K562 (cell line): ENCODE results near the gene SGSM2. TPM values are rescaled to one million over a fixed set of nuclear protein-coding genes. Genes with fewer than 3 reads are reported as not detected.
A peak's percentile ranks its signal among the peaks of the same experiment; 100 is the strongest.

ENCODE experiments used
- ATF2 ChIP-seq: sonication (generic); formaldehyde crosslinking; IDR thresholded peaks from 2 replicates; pipeline ENCODE4 v1.8.1; 2022; ENCODE audit warnings: missing genetic modification reagents
- BRD9 ChIP-seq: fragments of 450-650 bp; IDR thresholded peaks from 2 replicates; pipeline ENCODE4 v1.6.1; 2018; ENCODE audit warnings: low read depth; ENCODE audit not compliant: partially characterized antibody
- CREB3 ChIP-seq: fragments of 450-650 bp; conservative IDR thresholded peaks from 2 replicates; pipeline ENCODE4 v1.6.1; 2016; ENCODE audit warnings: missing genetic modification characterization, low read depth, mild to moderate bottlenecking, missing compliant biosample characterization, moderate library complexity
- DPF2 ChIP-seq: fragments of 450-650 bp; IDR thresholded peaks from 2 replicates; pipeline ENCODE4 v1.6.1; 2016
- EP300 ChIP-seq: IDR thresholded peaks from 2 replicates; pipeline ENCODE4 v1.6.1; 2012; ENCODE audit warnings: low read length, improper control_type of control experiment
- GTF2E2 ChIP-seq: fragments of 200-800 bp; sonication (Bioruptor generic); IDR thresholded peaks from 2 replicates; pipeline ENCODE4 v1.6.1; 2016; ENCODE audit warnings: missing genetic modification characterization, missing compliant biosample characterization
- MAX ChIP-seq: sonication (generic); formaldehyde crosslinking; IDR thresholded peaks from 2 replicates; pipeline ENCODE4 v1.9.0; 2022; ENCODE audit warnings: mild to moderate bottlenecking, missing genetic modification reagents
- NR1H2 ChIP-seq: sonication (generic); formaldehyde crosslinking; IDR thresholded peaks from 2 replicates; pipeline ENCODE4 v1.4.0; 2020; ENCODE audit warnings: mild to moderate bottlenecking, missing genetic modification reagents
- RCOR1 ChIP-seq, 2 experiments: IDR thresholded peaks; 2 replicates each; pipeline ENCODE4 v1.6.1; 2012; ENCODE audit warnings: low read depth in 2 of 2, low read length in 2 of 2, borderline replicate concordance in 1 of 2, improper control_type of control experiment in 1 of 2
- SLC30A9 ChIP-seq: fragments of 250-450 bp; sonication (Bioruptor Pico); IDR thresholded peaks from 2 replicates; pipeline ENCODE4 v1.8.0; 2022; ENCODE audit warnings: mild to moderate bottlenecking, moderate library complexity
- SMAD4 ChIP-seq: fragments of 250-450 bp; sonication (Bioruptor Pico); conservative IDR thresholded peaks from 2 replicates; pipeline ENCODE4 v1.8.0; 2021; ENCODE audit warnings: inconsistent platforms, mild to moderate bottlenecking, moderate library complexity
- TCF7L2 ChIP-seq: fragments of 150-350 bp; IDR thresholded peaks from 2 replicates; pipeline ENCODE4 v1.6.1; 2016; ENCODE audit warnings: low read depth, mild to moderate bottlenecking, low read length, moderate library complexity
- TCFL5 ChIP-seq: fragments of 250-450 bp; sonication (Bioruptor Pico); conservative IDR thresholded peaks from 2 replicates; pipeline ENCODE4 v1.6.1; 2021; ENCODE audit warnings: mild to moderate bottlenecking, moderate library complexity, matching md5 sums
- YY1 ChIP-seq, 3 experiments: IDR thresholded peaks; 2 replicates each; pipeline ENCODE4 v1.6.1; 2011; ENCODE audit warnings: low read length in 2 of 3, mild to moderate bottlenecking in 2 of 3, moderate library complexity in 2 of 3, borderline replicate concordance in 1 of 3, control low read depth in 1 of 3, low read depth in 1 of 3; ENCODE audit not compliant: insufficient read depth in 3 of 3, insufficient replicate concordance in 2 of 3, control insufficient read depth in 1 of 3, insufficient read length in 1 of 3; ENCODE audit errors: extremely low read depth in 1 of 3
- ZFPM2 ChIP-seq: fragments of 250-450 bp; sonication (Bioruptor Pico); IDR thresholded peaks from 2 replicates; pipeline ENCODE4 v1.5.1; 2022; ENCODE audit warnings: mild to moderate bottlenecking
- ZNF280B ChIP-seq: fragments of 250-450 bp; sonication (Bioruptor Pico); IDR thresholded peaks from 2 replicates; pipeline ENCODE4 v1.5.1; 2021; ENCODE audit warnings: mild to moderate bottlenecking
- ZNF592 ChIP-seq: fragments of 450-650 bp; IDR thresholded peaks from 2 replicates; pipeline ENCODE4 v1.6.1; 2017; ENCODE audit warnings: antibody characterized with exemption, mild to moderate bottlenecking
- ZNF707 ChIP-seq: fragments of 250-450 bp; sonication (Bioruptor Pico); conservative IDR thresholded peaks from 2 replicates; pipeline ENCODE4 v1.8.0; 2022; ENCODE audit warnings: inconsistent platforms, mild to moderate bottlenecking, moderate library complexity
- polyA plus RNA-seq, 8 experiments: library from polyadenylated mRNA; depleted of rRNA in 4 of 8; stranded (reverse) in 5 of 8; unstranded in 3 of 8; fragments of >200 nt; fragmentation: Nextera tagmentation in 2 of 8; fragmentation: Illumina TruSeq in 1 of 8; extraction: Ambion mirVana in 2 of 8; extraction: Trizol in 1 of 8; gene quantifications; 2 replicates each; pipeline versions ENCODE4 v1.2.1 to v1.2.3, GENCODE V29; 2011 to 2014; ENCODE audit warnings: inconsistent platforms in 1 of 8, missing spikeins in 1 of 8
- total RNA-seq, 7 experiments: library from RNA; depleted of rRNA in 6 of 7; stranded (reverse); fragments of >200 nt in 6 of 7; fragmentation: Illumina TruSeq in 2 of 7; extraction: Trizol in 2 of 7; gene quantifications; 2 replicates each; pipeline versions ENCODE4 v1.2.1 to v1.2.3, GENCODE V29; 2011 to 2021; ENCODE audit warnings: low replicate concordance in 1 of 7

SGSM2 gene
- total and polyA plus RNA-seq, 9 of the 15 experiments (the other 6 are each of a cell fraction or from before 2014, with no cell fraction given), result 0.20 to 26.3 (median 14.8) TPM

- TF ChIP-seq SMAD4 (CRISPR knock-in tag) (0 out of 2 replicates have a peak, but pooled peaks have one; percentile 28), MAX (CRISPR knock-in tag) (0 out of 2 replicates have a peak, but pooled peaks have one; percentile 26), BRD9 (no peak), RCOR1 (IDR thresholded peaks at IDR 0.05; ENCODE audit: borderline replicate concordance in 1 of 2, low read depth in 2 of 2, low read length in 2 of 2) (peak in 1 of 2 experiments; percentile 33; a peak in 1 of 4 replicates), ATF2 (no peak), TCF7L2 (no peak), NR1H2 (CRISPR knock-in tag) (no peak), EP300 (0 out of 2 replicates have a peak, but pooled peaks have one; percentile 15), YY1 (IDR thresholded peaks at IDR 0.05; ENCODE audit: borderline replicate concordance in 1 of 3, control insufficient read depth in 1 of 3, extremely low read depth in 1 of 3, insufficient read depth in 3 of 3, insufficient read length in 1 of 3, insufficient replicate concordance in 2 of 3, low read depth in 1 of 3, low read length in 2 of 3) (peak in 1 of 3 experiments; percentile 5), CREB3 (tag) (0 out of 2 replicates have a peak, but pooled peaks have one; percentile 20), ZNF592 (peak; percentile 42; the same call in 1 of the 2 replicates), GTF2E2 (tag) (no peak), ZNF707 (no peak), ZNF280B (no peak), ZFPM2 (CRISPR knock-in tag) (no peak), TCFL5 (CRISPR knock-in tag) (no peak), DPF2 (peak; percentile 29; the same call in 1 of the 2 replicates), SLC30A9 (CRISPR knock-in tag) (no peak)
Measured at GRCh38 chr17:2383628-2384167, 46.4 kb downstream of the SGSM2 start (continued).
